Stimulated activated CD8-positive, alpha-beta memory T cell treated with anti-CD3 and anti-CD28 coated beads, Interleukin-12 subunit alpha, Interleukin-12 subunit beta, amount 100 ng/mL, for 24 hours (primary cell): ENCODE measurements around the gene TLR8.
"Not testable (repeated sequence)": the region's sequence is repeated elsewhere in the genome, so short reads cannot be mapped to it uniquely, and the experiment has no call there.

Experiments used
- DNase-seq: peaks from one replicate; pipeline ENCODE4 v3.0.0-alpha.2; 2020; ENCODE audit errors: extremely low read depth

The TLR8 gene

DNA sequence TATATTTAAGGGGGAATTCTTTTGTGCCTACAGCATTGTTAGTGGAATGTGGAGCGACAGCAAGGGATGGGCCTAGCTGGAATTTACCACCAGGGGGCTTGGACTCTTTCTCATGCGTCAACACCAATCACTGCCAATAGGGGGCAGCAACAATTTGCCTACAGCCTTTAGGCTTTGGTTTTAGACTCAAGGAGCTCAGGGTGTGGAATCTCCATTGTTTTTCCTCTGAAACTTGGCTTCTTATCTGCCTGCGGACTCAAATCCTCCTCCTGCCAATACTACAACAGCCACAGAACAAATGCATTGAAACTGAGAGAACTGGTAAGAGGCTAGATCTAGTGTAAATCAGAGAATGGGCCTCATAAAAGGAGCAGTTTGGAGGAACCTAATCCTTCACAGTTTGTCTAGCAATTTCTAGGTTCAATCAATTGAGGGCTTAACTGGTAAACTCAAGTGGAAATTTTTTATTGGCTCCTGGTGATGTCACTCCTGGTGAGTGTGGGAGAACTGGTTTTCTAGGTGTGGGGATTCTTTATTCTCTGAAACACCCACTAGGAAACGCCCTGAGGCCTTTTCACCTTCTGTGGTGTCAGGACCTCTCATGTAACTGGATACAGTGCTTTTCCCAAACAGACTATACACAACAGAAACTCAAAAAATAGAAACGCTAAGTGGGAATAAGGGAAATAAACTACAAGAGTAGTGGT, 40.6 kb downstream of the TLR8 start:
- no peak for DNase-seq

DNA sequence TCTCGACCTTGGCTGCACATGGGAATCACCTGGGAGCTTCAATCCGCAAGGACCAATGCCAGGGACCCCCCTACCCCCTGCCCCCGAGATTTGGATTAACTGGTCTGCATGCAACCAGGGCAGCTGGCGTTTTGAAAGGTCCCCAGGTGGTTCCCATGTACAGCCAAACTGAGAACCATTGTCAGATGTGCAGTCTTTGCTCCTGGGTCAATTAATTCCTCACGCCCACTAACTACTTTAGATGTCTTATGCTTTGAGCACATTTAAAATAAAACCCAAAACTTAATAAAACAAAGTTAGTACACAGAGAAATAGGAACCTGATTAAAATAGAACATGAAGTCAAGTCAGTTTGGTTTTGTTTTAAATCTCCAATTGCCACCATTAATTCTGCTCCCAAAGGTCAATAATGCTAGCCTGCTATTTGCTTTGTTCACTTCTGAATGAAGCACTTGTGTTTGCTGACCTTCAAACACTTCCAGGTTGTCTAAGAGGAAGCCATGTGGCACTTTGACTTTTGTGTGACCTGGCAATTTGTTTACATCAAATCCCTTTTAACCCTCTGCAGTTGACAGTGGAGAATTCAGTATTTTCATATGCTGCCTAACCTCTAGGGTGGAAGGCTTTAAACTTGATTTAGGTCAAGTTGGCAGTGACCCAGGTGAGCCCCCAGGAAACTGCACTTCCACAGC, 41.3 kb downstream of the TLR8 start:
- no peak for DNase-seq

DNA sequence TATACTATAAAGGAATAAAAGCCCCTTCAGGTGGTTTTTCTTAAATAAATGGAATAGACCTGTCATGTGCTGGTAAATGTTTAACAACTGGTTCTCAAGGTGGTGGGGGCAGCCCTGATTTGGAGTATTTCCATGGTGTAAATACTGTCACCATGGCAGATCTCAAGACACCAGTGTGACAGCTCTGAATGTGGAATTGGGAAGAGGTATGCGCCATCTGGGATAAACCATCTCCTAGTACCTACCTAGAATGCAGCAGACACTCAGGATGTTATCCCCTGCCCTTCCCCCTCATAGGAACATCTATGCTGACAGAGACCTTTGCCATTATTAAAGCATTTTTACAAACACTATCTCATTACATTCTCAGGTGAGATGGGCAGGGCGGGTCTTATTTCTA, 42.1 kb downstream of the TLR8 start:
- DNase-seq: no peak

DNA sequence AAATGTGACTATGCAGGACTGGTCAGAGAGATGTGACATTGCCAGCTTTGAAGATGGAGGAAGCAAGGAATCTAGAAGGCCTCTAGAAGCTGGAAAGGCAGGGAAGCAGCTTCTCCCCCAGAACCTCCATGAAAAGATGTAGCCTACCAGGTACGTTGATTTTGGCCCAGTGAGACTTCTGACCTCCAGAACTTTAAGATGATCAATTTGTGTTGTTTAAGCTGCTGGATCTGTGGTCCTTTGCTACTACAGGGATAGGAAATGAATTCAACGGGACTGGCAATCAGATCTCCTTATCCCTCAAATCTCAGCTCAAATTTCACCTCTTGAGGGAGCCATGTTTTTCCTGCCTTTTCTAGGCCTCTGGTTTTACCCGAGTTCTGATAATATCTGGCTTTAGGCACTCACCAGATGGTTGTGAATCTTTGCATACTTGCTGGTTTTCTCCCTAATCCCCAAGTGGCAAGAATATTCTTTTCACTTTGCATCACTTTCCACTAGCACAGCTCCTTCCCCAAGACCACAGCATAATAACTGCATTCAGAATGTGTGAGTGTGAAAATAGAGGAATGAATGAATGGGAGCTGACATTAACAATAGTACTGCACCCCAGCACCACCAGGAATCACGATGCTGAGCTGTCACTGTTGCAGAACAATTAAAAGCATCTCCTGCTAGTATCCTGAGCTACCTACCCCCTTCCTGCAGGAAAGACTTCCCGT, 42.9 kb downstream of the TLR8 start:
- DNase-seq: no peak

DNA sequence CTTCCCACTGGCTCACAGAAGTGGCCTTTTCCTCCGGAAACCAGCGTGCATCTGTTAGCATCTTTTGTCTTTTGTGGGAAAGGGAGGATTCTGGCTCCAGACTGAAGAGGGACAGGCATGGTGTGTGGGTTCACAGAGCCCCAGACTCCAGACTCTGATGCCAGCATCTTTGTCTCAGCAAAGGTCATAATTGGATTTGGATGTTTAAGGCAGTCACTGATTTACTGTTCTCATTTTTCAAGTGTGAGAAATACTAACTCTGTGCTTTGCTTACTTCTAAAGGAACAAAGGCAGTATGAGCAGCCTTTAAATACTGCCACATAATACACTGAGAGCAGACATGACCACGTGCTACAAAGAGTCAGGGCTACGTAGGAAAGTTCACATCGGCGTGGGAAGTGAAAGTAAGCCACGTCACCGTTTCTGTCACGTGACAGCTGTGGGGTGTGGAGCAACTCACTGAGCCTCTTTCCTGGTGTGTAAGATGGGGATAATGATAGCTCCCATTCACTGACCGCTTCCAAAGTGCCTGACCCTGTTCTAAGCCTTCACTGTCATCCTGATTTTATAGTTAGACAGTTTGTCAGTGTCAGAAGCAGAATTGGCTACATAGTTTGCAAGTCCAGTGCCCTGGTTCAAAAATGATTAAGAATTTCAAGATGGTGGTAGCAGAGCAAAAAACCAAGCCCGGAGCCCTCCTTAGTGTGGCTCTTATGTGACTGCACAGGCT, 43.7 kb downstream of the TLR8 start:
- DNase-seq: no peak

DNA sequence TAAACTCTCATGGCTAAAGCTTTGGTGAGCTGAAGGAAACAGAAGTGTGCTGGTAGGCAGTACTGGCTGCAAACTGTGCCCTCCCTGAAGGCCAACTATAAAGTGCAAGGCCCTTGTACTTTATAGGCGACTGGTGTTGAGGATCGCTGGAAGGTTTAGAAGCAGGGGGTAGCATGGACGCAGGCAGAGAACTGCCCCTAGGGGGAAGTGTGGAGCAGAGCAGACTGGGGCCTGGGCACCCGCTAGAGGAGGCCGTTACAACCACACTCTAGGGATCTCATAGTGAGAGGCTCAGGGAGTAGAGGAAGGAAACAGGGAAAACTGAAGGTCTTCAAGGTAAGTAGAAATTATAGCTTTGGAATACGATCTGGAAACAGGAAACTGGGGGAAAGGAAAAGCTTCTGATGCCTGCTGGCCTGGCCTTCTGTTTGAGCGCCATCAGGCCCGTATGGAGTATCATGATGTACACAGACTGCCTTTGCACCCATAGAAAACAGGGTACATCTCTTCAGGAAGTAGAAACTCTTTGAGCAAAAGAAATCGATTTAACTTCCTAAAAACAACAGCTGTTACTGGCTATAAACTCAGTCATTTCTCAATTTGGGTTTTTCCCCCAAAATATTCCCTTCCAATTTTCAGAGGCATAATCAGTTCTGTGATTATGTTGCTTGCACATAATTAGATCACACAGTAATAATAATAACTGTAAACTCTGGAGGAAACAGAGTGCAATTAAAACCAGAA, 44.6 kb downstream of the TLR8 start:
- no peak for DNase-seq

DNA sequence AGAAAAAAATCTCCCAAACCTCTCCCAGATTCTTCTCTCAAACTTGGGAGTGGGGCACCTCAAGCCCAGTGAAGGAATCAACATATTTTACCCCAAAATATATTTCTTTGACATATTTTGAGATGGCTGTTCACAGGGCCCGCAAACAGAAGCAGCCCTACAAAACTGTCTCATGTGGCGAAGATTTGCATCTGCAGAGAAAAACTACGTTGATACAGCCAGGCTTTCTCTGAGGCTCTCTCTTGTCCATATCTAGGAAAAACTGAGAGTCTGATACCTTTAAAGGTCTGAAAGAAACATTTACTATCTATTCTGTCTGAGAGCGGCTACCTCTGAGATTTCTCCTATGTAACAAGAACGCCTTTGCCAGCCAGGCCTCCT, 45.2 kb downstream of the TLR8 start:
- no peak for DNase-seq

DNA sequence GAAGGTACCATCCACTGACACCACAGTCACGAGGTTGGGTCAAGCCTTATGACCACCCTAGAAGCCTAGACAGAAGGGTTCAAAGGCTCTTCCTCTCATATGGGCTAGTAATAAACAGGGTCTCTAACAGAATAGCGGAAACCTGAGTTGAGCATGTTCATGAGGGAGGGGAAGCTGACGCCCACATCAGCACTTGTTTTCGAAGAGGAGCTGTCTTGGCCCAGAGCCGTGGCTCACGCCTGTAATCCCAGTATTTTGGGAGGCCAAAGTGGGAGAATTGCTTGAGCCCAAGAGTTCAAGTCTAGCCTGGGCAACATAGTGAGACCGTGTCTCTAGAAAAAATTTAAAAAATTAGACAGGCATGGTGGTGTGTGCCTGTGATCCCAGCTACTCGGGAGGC, 47.0 kb downstream of the TLR8 start:
- DNase-seq: no peak

DNA sequence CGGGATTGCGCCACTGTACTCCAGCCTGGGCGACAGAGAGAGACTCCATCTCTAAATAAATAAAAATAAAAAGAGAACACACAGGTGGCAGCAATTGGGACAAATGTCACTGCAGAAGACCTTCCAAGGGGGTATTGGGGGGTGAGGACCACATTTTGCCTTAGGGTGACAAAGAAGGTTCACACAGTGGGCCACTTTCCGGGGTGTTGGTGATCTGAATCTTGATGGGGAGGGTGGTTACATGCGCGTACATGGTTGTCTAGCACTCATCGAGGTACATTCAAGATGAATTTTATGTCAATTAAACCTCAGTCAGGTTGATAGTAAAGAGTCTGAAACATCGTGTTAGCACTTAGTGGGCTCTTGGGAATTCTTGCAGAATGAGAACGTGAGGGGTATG, 48.0 kb downstream of the TLR8 start:
- DNase-seq: no peak

DNA sequence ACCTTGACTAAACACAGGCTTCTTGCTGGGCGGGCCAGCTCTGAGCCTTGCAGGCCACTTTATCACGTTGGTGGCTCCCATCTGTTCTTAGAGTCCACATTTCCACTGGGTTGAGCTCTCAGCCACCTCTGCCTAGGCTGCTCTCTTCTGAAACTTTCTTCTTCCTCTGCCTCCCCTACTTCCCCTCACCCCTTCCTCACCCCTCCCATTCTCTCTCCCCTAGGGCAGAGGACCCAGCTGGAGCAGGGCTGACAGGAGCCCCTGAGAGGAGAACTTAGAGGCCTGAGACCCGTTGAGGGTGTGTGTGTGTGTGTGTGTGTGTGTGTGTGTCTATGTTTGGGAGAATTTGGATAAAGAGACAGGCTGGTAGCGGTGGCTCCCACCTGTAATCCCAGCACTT, 48.6 kb downstream of the TLR8 start:
- DNase-seq: no peak

DNA sequence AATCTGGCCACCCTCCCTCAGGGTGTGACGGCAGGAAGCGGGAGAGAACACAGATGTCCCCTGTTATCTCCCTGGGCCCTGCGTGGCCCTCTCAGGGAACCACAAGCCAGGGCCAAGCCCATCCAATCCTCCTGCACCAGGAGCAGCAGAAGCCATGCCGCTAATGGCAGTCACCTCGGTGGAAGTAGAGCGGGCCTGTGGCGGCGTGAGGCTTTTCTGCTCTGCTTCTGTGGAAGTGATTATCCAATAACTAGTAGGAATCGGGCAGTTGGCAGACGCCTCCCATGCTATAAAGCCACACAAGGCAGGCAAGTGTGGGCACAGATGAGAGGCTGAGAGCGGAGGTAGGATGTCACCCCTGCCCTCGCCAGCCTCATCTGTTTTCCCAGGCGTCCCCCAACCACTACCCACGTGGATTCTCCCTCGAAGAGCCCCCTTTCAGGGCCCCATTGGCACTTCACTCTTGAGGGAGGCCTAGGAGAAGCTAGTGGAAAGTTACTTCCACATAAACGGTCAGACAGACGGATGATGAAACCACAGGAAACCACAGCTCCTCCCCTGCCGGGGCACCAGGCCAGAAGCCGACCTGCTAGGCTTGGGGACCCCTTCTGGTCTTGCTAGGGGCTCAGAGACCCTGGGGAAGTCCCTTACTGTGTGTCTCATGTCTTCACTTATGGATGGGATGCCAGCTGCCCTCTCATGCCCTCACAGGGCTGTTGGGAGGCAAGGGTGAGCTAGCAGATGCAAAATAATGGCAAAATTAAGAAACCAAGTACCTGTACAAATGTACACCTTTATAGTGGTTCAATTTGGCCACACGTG, 49.7 kb downstream of the TLR8 start:
- DNase-seq: no peak

DNA sequence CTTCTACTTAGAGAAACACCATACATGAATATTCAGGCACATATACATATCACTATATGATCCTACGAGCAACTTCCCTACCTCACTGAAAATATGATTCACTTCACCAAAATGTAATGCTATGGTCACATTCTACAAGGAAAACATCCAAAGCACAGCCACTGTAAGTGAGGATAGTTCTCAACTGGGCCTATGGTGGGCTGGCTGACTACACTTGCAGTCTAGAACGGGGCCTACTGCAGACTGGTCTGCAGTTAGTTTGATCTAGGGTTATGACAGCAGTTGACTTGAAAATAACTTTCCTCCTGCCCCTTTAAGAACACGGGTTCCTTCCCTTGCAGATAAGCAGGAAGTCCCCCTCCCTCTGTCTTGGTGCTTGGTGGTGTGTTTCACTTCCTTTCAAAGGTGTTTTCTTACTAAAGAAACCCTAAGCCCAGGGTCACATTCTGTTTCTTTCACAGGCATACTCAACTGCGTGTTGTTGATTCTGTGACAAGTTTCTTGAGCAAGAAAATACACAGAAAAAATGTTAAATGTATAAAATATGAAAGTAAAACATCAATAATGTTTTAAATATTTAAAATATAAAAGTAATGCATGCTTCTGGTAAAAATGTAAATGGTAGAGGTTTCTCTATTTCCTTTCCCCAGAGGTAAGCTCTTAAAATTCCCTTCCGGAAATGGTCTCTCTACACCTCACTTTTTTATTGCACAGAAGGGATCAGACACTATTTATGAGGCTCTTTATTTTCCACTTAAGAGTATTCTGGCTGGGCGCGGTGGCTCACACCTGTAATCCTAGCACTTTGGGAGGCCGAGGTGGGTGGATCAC, 50.5 kb downstream of the TLR8 start:
- DNase-seq: no peak

DNA sequence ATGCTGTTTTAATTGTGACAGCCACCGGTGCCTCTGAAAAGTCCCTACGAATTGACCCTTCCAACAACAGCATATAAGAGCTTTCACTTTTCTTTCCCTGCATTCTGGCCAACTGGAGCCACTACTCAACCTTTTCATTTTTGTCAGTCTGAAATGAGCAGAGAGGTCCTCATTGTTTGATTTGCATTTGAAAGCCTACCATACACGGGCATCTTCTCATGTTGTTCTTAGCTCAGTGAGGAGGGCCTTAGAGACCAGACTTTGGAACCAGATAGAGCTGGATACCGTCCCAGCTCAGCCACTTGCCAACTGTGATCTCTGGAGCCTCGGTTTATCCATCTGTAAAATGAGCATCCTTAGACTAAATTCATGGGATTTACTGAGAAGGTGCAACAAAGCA, 51.6 kb downstream of the TLR8 start:
- DNase-seq: no peak

DNA sequence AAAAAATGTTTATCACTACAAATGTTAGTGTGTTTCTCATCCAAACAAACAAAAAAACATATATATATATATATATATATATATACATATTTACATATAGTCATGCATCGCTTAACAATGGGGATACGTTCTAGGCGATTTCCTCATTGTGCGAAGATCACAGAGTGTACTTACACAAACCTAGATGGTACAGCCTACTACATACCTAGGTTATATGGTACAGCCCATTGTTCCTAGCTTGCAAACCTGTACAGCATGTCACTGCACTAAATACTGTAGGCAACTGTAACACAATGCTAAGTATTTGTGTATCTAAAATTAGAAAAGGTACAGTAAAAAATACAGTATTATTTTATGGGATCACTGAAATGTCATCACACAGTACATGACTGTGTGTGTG, 52.0 kb downstream of the TLR8 start:
- no peak for DNase-seq

DNA sequence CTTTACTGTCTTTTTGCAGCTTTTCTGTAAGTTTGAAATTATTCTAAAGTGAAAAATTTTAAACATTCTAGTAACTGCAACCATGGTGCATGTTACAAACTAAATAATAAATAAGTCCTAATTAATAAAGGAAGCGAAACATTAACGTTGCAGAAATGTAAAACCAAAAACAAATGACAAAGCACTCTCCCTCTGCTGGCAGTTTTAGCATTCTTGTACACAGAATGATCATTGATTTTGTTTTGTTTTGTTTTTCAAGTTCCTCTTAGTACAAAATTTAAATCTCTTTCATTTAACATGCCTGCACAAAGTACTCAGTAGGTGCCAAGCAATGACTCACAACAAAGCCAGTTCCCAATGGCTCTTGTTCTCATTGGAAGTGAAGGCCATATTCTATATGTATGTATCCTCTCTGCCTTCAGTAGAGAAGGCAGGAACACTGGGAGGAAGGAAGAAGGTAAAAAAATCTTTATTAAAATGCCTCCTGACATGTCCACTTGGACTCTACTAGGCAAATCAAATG, 54.8 kb downstream of the TLR8 start:
- DNase-seq: no peak

DNA sequence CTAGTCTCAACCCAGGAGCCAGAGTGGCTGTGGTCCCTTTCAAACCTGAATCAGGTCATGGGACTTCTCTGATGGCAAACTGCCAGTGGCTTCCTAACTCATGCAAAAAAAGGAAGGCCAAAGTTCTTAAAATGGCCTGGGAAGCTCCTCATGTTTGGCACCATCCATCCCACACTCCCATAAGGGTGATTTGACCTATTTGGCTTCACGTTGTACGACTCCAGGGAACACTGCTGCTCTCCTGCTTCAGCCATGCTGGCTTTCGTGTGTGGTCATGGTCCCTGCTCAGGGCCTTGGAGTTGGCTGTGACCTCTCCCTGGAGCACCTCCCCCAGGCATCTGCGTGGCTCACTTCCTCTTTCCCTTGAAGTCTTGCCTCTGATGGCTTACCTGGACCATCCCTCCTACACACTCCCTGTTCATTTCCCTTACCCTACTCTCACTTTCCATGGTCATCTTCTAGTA, 55.7 kb downstream of the TLR8 start:
- DNase-seq: no peak

DNA sequence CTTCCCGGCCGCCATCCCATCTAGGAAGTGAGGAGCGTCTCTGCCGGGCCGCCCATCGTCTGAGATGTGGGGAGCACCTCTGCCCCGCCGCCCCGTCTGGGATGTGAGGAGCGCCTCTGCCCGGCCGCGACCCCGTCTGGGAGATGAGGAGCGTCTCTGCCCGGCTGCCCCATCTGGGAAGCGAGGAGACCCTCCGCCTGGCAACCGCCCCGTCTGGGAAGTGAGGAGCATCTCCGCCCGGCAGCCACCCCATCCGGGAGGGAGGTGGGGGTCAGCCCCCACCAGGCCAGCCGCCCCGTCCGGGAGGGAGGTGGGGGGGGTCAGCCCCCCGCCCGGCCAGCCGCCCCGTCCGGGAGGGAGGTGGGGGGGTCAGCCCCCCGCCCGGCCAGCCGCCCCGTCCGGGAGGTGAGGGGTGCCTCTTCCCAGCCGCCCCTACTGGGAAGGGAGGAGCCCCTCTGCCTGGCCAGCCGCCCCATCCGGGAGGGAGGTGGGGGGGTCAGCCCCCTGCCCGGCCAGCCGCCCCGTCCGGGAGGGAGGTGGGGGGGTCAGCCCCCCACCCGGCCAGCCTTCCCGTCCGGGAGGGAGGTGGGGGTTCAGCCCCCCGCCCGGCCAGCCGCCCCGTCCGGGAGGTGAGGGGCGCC, 56.9 kb downstream of the TLR8 start:
- not testable (repeated sequence) for DNase-seq

DNA sequence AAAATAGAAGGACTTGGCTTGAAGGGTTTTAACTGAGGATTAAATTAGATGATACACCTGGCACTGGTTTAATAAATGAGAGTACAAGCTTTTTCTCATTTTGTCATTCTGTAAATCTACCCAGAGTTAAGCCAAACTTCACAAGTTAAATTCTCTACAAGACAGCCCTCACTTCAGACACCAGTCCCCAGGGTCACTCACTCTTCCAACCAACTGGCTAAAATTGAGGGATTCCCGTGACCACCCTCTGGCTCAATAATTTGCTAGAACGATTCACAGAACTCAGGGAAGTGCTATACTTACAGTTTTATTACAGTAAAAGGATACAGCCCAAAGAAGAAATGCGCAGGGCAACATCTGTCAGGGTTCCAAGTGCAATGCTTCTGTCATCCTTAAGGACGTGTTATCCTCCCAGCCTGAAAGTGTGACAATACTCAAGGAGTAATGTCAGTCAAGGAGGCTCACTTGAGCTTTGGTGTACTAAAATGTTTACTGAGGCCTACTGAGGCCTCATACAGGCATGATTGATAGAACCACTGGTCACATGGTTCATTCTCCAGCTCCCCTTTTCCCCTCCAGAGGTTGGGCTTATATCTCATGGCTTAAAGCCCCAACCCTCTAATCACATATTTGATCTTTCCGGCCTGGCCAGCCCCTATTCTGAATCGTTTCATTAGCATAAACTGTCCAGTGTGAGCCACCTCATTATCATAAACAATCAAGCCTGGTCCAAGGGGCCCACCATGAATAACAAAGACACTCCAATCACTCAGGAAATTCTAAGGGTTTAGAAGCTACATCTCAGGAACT, 58.9 kb downstream of the TLR8 start:
- DNase-seq: no peak
